Lung (tissue), 12 donors: Measurements from ENCODE around the gene MAP2. TPM values are rescaled to one million over a fixed set of nuclear protein-coding genes. Genes with fewer than 3 reads are reported as not detected.
"Not testable (repeated sequence)": the region's sequence is repeated elsewhere in the genome, so short reads cannot be mapped to it uniquely, and the experiment has no call there.

Experiments
- ATAC-seq: fragments of 200-7000 bp; cut with Tn5 transposase; one replicate; pipeline ENCODE4 v1.9.1; 2020; ENCODE audit warnings: moderate number of reproducible peaks; ENCODE audit not compliant: insufficient read depth, low FRiP score
- DNase-seq, 3 donors: peaks; one replicate each; pipeline ENCODE4 v3.0.0-alpha.2; 2013 to 2017
- H3K27ac ChIP-seq, 2 donors: one replicate each; pipeline ENCODE4 v1.5.1; 2013; ENCODE audit warnings: mild to moderate bottlenecking in 2 of 2, moderate library complexity in 2 of 2, control low read depth in 1 of 2, inconsistent platforms in 1 of 2, low read depth in 1 of 2, low read length in 1 of 2
- H3K27me3 ChIP-seq, 3 donors: one replicate each; pipeline ENCODE4 v1.5.1; 2013; ENCODE audit warnings: low read length in 2 of 3; ENCODE audit not compliant: control insufficient read depth in 3 of 3, insufficient read depth in 3 of 3
- H3K36me3 ChIP-seq, 4 donors: one replicate each; pipeline ENCODE4 v1.5.1; 2013; ENCODE audit warnings: low read length in 4 of 4, mild to moderate bottlenecking in 1 of 4, moderate library complexity in 1 of 4; ENCODE audit not compliant: control insufficient read depth in 4 of 4, insufficient read depth in 4 of 4
- H3K4me1 ChIP-seq, 5 donors: one replicate each; pipeline ENCODE4 v1.5.1; 2013; ENCODE audit warnings: low read length in 5 of 5, mild to moderate bottlenecking in 2 of 5, moderate library complexity in 1 of 5; ENCODE audit not compliant: control insufficient read depth in 5 of 5, insufficient read depth in 5 of 5
- H3K4me3 ChIP-seq: one replicate; pipeline ENCODE4 v1.5.1; 2013; ENCODE audit warnings: mild to moderate bottlenecking, control low read depth, moderate library complexity
- H3K9ac ChIP-seq, 2 donors: one replicate each; pipeline ENCODE4 v1.5.1; 2013; ENCODE audit warnings: low read length in 2 of 2, control low read depth in 1 of 2; ENCODE audit not compliant: insufficient read depth in 1 of 2
- H3K9me3 ChIP-seq, 4 donors: one replicate each; pipeline ENCODE4 v1.5.1; 2013; ENCODE audit warnings: low read length in 3 of 4, mild to moderate bottlenecking in 1 of 4, moderate library complexity in 1 of 4; ENCODE audit not compliant: control insufficient read depth in 4 of 4, insufficient read depth in 3 of 4
- WGBS, 2 donors: extraction: QIAGEN DNeasy Blood & Tissue Kit; methylation state at CpG; one replicate each; pipeline ENCODE4 v1.1.7; 2013; 5-methylcytosine and 5-hydroxymethylcytosine counted together
- polyA plus RNA-seq, 2 donors: library from polyadenylated mRNA; stranded (reverse); fragments of 200-250 nt; gene quantifications; one replicate each; pipeline ENCODE4 v1.2.1, GENCODE V29; 2013
- total RNA-seq, 2 donors: library from RNA; depleted of rRNA in 1 of 2; stranded (reverse); fragments of >200 nt in 1 of 2; gene quantifications; one replicate each; pipeline ENCODE4 v1.2.1, GENCODE V29; 2014 to 2021
- TF ChIP-seq, protein P1 (sequence below): IDR thresholded peaks from 2 replicates; pipeline ENCODE4 v1.5.1; 2012; ENCODE audit warnings: mild to moderate bottlenecking; ENCODE audit errors: control extremely low read depth, extremely low read depth
- donor health status: control.
- donor health status: control.
- donor health status: Bipolar disorder and iron deficiency.
- donor health status: healthy.
- donor health status: DM: yes; HTN: yes; CAD: no.

MAP2 gene
- total and polyA plus RNA-seq, 4 donors, result 6.5 to 18.7 (median 9.6) TPM

DNA sequence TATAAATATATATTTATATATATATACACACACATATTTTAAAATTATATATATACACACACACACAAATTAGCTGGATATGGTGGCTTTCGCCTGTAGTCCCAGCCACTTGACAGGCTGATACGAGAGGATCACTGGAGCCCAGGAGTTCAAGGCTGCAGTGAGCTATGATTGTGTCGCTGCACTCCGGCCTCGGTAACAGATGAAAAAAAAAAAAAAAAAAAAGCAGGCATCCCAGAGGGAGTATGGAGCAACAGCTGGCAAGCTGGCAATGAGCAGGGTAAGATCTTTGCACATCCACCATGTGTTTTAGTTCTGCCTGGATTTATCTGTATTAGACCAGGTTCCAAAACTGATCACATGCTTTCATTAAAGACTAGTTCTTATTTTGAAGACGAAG is 170.1 kb downstream of the MAP2 start:
- TF ChIP-seq, protein P1, sequence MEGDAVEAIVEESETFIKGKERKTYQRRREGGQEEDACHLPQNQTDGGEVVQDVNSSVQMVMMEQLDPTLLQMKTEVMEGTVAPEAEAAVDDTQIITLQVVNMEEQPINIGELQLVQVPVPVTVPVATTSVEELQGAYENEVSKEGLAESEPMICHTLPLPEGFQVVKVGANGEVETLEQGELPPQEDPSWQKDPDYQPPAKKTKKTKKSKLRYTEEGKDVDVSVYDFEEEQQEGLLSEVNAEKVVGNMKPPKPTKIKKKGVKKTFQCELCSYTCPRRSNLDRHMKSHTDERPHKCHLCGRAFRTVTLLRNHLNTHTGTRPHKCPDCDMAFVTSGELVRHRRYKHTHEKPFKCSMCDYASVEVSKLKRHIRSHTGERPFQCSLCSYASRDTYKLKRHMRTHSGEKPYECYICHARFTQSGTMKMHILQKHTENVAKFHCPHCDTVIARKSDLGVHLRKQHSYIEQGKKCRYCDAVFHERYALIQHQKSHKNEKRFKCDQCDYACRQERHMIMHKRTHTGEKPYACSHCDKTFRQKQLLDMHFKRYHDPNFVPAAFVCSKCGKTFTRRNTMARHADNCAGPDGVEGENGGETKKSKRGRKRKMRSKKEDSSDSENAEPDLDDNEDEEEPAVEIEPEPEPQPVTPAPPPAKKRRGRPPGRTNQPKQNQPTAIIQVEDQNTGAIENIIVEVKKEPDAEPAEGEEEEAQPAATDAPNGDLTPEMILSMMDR, result no peak
- 97% methylated on average over 6 of the region's 6 CpGs for WGBS, 2 donors
- no peaks in the 10 kb centered on the region for H3K9me3 ChIP-seq
- H3K4me1 ChIP-seq, result peaks cover 0 to 2% (median 0%) of the 10 kb centered on the region in 5 donors
- no peak overlapping the region for H3K4me3 ChIP-seq
- no peak overlapping the region for H3K9ac ChIP-seq
- no peaks in the 10 kb centered on the region for H3K27me3 ChIP-seq
- ATAC-seq (no peak), DNase-seq (no peak)
- H3K27ac ChIP-seq, result no peak overlapping the region
- no peaks in the 10 kb centered on the region for H3K36me3 ChIP-seq

GRCh38 chr2:209596262-209596661 is 172.4 kb downstream of the MAP2 start:
- Histone ChIP-seq H3K4me3 (no peak overlapping the region), H3K4me1 (peaks cover 0 to 2% (median 0%) of the 10 kb centered on the region in 5 donors), H3K27me3 (no peaks in the 10 kb centered on the region), H3K36me3 (no peaks in the 10 kb centered on the region), H3K9ac (no peak overlapping the region), H3K9me3 (no peaks in the 10 kb centered on the region), H3K27ac (no peak overlapping the region)
- no peak for ATAC-seq
- WGBS, 2 donors, result 70 to 74% methylated on average over 4 of the region's 4 CpGs
- peak in 1 of 3 donors; percentile 4 for DNase-seq
- TF ChIP-seq, protein P1, result no peak

- H3K9me3 ChIP-seq, H3K27me3 ChIP-seq, H3K4me3 ChIP-seq, H3K36me3 ChIP-seq, DNase-seq, ATAC-seq, H3K27ac ChIP-seq, H3K9ac ChIP-seq, H3K4me1 ChIP-seq: not testable (repeated sequence)
- WGBS, 2 donors, result 96 to 97% methylated on average over 4 of the region's 6 CpGs
These were observed 174.4 kb downstream of the MAP2 start for GRCh38 chr2:209598227-209598626.

DNA sequence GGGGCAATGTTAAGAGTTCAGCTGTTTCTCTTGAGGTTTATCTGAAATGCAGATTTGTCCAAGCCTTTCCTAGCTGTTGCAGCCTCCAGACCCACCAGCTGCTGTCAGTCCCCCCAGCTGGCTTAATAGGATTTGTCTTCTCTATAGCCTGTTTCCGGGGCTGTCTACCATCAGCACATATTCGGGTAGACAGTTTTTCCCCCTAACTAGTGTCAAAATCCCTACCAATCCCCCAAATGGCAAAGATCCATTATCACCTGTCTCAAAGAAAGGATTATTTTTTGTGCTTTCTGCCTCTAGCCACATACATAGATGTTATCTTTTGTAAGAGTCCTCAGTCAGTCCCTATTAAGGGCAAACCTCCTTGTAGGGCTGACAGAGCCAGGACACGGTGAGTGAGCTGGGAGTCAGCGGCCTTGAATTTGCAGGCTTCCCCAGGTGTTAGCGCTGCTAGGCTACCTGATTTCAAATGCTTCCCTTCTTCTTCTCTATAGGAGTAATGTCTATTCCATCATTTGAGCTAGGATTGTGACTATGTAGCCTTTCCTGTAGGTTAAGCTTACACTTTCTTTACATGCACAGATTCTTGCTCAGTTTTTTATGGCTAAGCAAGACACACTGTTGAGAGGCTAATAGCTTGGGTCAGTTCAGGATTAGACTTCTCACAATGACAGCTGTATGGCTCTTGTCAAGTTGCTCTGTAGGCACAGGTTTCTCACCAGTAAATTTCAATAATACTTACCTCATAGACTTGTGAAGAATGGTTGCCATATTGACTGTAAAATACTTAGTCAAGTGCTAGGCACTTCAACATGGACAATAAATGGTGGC is 176.7 kb downstream of the MAP2 start:
- Histone ChIP-seq H3K27ac (no peak overlapping the region), H3K9ac (no peak overlapping the region), H3K4me3 (no peak overlapping the region), H3K36me3 (no peaks in the 10 kb centered on the region), H3K9me3 (no peaks in the 10 kb centered on the region), H3K4me1 (peaks cover 0 to 2% (median 0%) of the 10 kb centered on the region in 5 donors), H3K27me3 (no peaks in the 10 kb centered on the region)
- DNase-seq (no peak), ATAC-seq (no peak)
- WGBS, 2 donors, result 81 to 84% methylated on average over 5 of the region's 5 CpGs
- TF ChIP-seq, protein P1, result no peak
